ENCODE data around the gene SLC38A2.

DNA sequence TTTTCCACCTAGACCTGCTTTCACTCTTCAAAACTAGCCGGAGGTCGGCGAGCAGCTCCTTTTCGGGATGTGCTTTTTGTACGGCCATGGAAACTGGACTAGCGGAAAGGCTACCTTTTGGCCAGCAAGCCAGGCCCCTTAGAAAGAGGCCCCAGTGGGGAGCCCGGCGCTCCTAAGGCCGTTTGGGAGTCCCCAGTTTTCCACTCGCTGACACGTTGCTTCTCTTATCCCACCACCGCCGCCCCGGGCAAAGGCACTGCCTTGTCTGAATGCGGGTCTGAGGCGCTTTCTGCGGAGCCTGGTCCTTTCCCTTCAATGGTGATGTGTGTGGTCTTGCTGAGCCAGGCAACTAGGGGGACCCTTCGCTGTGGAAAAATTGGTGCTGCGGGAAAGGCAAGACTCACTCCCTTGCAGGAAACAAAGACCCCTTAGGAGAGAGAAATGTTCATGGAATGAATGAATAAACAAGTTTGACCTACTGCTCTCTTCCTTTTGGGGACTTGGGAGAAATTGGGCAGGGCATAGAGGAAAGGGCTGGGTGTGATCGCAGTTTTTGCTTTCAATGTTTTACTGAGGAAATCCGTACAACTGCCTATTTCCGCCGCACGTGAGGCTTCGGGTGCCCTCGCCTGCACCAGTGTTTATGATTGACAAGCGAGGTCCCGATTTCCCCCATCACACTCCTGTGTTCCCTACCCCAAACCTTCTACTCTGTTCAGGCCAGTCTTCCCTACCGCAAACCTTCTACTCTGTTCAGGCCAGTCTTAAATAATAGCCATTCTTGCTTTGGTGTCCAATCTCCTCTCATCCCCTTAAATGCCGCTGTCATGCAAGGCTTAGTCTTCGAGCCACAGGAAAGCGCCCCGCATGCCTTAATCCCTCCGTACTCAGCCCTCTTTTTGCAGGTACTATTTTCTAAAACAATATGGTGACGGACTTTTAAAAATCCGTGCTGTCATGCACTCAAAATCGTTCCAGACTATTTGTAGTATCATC lies 1.0 kb upstream of the SLC38A2 start:
- TF ChIP-seq, protein P1, sequence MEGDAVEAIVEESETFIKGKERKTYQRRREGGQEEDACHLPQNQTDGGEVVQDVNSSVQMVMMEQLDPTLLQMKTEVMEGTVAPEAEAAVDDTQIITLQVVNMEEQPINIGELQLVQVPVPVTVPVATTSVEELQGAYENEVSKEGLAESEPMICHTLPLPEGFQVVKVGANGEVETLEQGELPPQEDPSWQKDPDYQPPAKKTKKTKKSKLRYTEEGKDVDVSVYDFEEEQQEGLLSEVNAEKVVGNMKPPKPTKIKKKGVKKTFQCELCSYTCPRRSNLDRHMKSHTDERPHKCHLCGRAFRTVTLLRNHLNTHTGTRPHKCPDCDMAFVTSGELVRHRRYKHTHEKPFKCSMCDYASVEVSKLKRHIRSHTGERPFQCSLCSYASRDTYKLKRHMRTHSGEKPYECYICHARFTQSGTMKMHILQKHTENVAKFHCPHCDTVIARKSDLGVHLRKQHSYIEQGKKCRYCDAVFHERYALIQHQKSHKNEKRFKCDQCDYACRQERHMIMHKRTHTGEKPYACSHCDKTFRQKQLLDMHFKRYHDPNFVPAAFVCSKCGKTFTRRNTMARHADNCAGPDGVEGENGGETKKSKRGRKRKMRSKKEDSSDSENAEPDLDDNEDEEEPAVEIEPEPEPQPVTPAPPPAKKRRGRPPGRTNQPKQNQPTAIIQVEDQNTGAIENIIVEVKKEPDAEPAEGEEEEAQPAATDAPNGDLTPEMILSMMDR (IDR thresholded peaks at IDR 0.05) = peak; percentile 28
- no peak for TF ChIP-seq EZH2 (IDR thresholded peaks at IDR 0.05; ENCODE audit: borderline replicate concordance, insufficient read depth, low read depth, low read length, poor library complexity, severe bottlenecking)
